ENCODE measurements around the gene GRHL1.

Gene GRHL1

GRCh38 chr2:9995059-9995458, 43.6 kb downstream of the GRHL1 start:
- no peak overlapping the region for H3K4me3 ChIP-seq (ENCODE audit: low read depth, low read length)
- no peaks in the 10 kb centered on the region for H3K9me3 ChIP-seq (ENCODE audit: control insufficient read depth, insufficient read depth, low read depth, low read length)
- H3K27ac ChIP-seq (ENCODE audit: extremely low read depth, low read depth, low read length), result no peak overlapping the region
- ChIA-PET POLR2A (no interaction called here), CTCF (interaction anchor here (0.6 to 2.0 kb wide), 3 partner anchors 11 to 182 kb away, joined by 3 to 11 read pairs (median 3); no protein-coding TSS in a partner anchor)
- TF ChIP-seq PRDM4 (tag by site-specific recombination; IDR thresholded peaks at IDR 0.05) (no peak), ZNF529 (tag by site-specific recombination; IDR thresholded peaks at IDR 0.05; ENCODE audit: insufficient replicate concordance) (no peak), ZNF394 (tag by site-specific recombination; IDR thresholded peaks at IDR 0.05; ENCODE audit: borderline replicate concordance) (no peak), ZNF792 (tag by site-specific recombination; IDR thresholded peaks at IDR 0.05) (no peak), ZNF433 (tag by site-specific recombination; IDR thresholded peaks at IDR 0.05; ENCODE audit: low read depth) (no peak), BCL11A (tag by site-specific recombination; IDR thresholded peaks at IDR 0.05; ENCODE audit: low read depth) (no peak), ZNF777 (tag by site-specific recombination; IDR thresholded peaks at IDR 0.05; ENCODE audit: borderline replicate concordance) (no peak), YY1 (tag by site-specific recombination; IDR thresholded peaks at IDR 0.05) (no peak), ZNF514 (tag by site-specific recombination; IDR thresholded peaks at IDR 0.05) (no peak), KLF7 (tag by site-specific recombination; IDR thresholded peaks at IDR 0.05; ENCODE audit: borderline replicate concordance) (no peak), ZNF623 (tag by site-specific recombination; IDR thresholded peaks at IDR 0.05) (no peak), ZNF555 (tag by site-specific recombination; conservative IDR thresholded peaks at IDR 0.05) (no peak), BCL11B (tag by site-specific recombination; IDR thresholded peaks at IDR 0.05; ENCODE audit: low read depth) (no peak), ZNF292 (tag by site-specific recombination; IDR thresholded peaks at IDR 0.05; ENCODE audit: borderline replicate concordance, low read depth) (no peak), SETDB1 (IDR thresholded peaks at IDR 0.05; ENCODE audit: insufficient read length, low read length) (no peak), ZNF501 (tag by site-specific recombination; IDR thresholded peaks at IDR 0.05) (no peak), ZNF521 (tag by site-specific recombination; IDR thresholded peaks at IDR 0.05) (no peak), ZNF114 (tag by site-specific recombination; IDR thresholded peaks at IDR 0.05) (no peak)
- TF ChIP-seq, protein P1, sequence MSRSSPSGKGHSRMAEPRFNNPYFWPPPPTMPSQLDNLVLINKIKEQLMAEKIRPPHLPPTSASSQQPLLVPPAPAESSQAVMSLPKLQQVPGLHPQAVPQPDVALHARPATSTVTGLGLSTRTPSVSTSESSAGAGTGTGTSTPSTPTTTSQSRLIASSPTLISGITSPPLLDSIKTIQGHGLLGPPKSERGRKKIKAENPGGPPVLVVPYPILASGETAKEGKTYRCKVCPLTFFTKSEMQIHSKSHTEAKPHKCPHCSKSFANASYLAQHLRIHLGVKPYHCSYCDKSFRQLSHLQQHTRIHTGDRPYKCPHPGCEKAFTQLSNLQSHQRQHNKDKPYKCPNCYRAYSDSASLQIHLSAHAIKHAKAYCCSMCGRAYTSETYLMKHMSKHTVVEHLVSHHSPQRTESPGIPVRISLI (tag by site-specific recombination; IDR thresholded peaks at IDR 0.05), result no peak
- TF ChIP-seq, protein P2, sequence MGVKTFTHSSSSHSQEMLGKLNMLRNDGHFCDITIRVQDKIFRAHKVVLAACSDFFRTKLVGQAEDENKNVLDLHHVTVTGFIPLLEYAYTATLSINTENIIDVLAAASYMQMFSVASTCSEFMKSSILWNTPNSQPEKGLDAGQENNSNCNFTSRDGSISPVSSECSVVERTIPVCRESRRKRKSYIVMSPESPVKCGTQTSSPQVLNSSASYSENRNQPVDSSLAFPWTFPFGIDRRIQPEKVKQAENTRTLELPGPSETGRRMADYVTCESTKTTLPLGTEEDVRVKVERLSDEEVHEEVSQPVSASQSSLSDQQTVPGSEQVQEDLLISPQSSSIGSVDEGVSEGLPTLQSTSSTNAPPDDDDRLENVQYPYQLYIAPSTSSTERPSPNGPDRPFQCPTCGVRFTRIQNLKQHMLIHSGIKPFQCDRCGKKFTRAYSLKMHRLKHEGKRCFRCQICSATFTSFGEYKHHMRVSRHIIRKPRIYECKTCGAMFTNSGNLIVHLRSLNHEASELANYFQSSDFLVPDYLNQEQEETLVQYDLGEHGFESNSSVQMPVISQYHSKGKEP (tag by site-specific recombination; IDR thresholded peaks at IDR 0.05), result no peak
- H3K36me3 ChIP-seq (ENCODE audit: control insufficient read depth in 2 of 2, insufficient read depth in 1 of 2, low read length in 2 of 2), result peaks cover 11 to 76% of the 10 kb centered on the region in 2 experiments
- no peaks in the 10 kb centered on the region for H3K4me1 ChIP-seq (ENCODE audit: control insufficient read depth, insufficient read depth, low read length)

DNA sequence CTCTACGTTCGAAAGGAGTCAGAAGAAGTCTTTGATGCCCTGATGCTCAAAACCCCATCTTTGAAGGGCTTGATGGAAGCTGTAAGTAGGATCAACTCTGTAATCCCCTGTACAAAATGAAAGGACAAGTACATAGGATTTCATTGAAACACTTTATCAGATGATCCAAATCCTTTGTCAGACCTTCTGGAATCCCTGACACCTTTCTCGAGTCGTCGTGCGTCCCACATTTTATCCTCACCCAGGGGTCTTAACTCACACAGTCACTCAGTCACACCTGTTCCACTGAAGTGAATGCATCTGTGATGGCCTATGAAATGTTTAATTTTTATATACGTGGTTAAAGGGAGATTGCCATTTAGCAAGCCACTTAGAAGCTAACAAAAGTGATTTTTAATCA, 44.8 kb downstream of the GRHL1 start:
- POLR2A ChIA-PET, result no interaction called here

More for the DNA sequence above, 44.8 kb downstream of the GRHL1 start:
- Histone ChIP-seq H3K4me1 (ENCODE audit: control insufficient read depth, insufficient read depth, low read length) (no peaks in the 10 kb centered on the region), H3K9me3 (ENCODE audit: control insufficient read depth, insufficient read depth, low read depth, low read length) (no peaks in the 10 kb centered on the region), H3K36me3 (ENCODE audit: control insufficient read depth in 2 of 2, insufficient read depth in 1 of 2, low read length in 2 of 2) (peaks cover 18 to 79% of the 10 kb centered on the region in 2 experiments), H3K27ac (ENCODE audit: extremely low read depth, low read depth, low read length) (no peak overlapping the region), H3K4me3 (ENCODE audit: low read depth, low read length) (no peak overlapping the region)
- TF ChIP-seq ZNF19 (tag by site-specific recombination; IDR thresholded peaks at IDR 0.05; ENCODE audit: low read depth) (no peak), ZNF121 (tag by site-specific recombination; IDR thresholded peaks at IDR 0.05) (no peak), ZNF514 (tag by site-specific recombination; IDR thresholded peaks at IDR 0.05) (no peak), ZNF623 (tag by site-specific recombination; IDR thresholded peaks at IDR 0.05) (no peak), YY1 (tag by site-specific recombination; IDR thresholded peaks at IDR 0.05) (no peak), ZNF776 (tag by site-specific recombination; IDR thresholded peaks at IDR 0.05; ENCODE audit: borderline replicate concordance) (no peak), EGR2 (tag by site-specific recombination; IDR thresholded peaks at IDR 0.05; ENCODE audit: low read depth) (no peak), BCL11A (tag by site-specific recombination; IDR thresholded peaks at IDR 0.05; ENCODE audit: low read depth) (no peak), FEZF1 (tag by site-specific recombination; IDR thresholded peaks at IDR 0.05) (no peak), ZFP37 (tag by site-specific recombination; IDR thresholded peaks at IDR 0.05) (no peak), ZNF157 (tag by site-specific recombination; IDR thresholded peaks at IDR 0.05) (no peak), SP7 (tag by site-specific recombination; IDR thresholded peaks at IDR 0.05) (no peak)
- TF ChIP-seq, protein P1 (tag by site-specific recombination; IDR thresholded peaks at IDR 0.05), result no peak
- CTCF ChIA-PET, result interaction anchor here (0.7 to 1.9 kb wide), 4 partner anchors 12 to 183 kb away, joined by 3 to 11 read pairs (median 3); no protein-coding TSS in a partner anchor
